ENCODE results near the gene NLRP1.

- TF ChIP-seq SIN3A (IDR thresholded peaks at IDR 0.05; ENCODE audit: borderline replicate concordance, insufficient read depth, low read length) (no peak), TAF1 (IDR thresholded peaks at IDR 0.05; ENCODE audit: borderline replicate concordance, insufficient read depth, low read length) (no peak), FOXP2 (optimal IDR thresholded peaks at IDR 0.05; ENCODE audit: borderline replicate concordance, extremely low read depth, extremely low read length, insufficient read depth) (no peak)
These were observed 4.3 kb upstream of the NLRP1 start for GRCh38 chr17:5588584-5588983.
